Measurements from ENCODE around the gene LYAR.

The LYAR gene

DNA sequence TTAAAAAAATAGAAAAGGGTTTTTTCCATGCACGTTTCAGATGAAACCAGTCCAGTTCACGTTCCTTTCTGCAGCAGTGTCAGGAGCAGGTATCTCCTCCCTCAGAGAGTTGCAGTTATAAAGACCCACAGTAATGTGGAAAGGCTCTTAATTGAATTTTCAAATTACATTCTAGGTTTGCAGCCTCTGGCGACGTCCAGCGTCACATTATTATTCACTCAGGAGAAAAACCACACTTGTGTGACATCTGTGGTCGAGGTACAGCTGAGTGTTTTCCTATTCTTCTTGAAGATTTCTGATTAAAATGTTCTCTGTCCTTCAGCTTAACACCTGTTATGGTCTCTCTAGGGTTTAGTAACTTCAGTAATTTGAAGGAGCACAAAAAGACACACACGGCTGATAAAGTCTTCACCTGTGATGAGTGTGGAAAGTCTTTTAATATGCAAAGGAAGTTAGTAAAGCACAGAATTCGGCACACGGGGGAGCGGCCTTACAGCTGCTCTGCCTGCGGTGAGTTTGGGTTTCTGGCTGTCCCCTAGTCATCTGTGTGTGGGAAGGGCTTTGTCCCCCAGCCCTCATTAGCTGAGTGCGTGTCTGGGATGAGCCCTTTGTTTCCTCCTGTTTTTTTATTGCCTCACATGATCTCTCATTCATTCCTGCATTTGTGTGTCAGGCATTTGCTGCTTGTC is 25.7 kb upstream of the LYAR start:
- no peak for DNase-seq

DNA sequence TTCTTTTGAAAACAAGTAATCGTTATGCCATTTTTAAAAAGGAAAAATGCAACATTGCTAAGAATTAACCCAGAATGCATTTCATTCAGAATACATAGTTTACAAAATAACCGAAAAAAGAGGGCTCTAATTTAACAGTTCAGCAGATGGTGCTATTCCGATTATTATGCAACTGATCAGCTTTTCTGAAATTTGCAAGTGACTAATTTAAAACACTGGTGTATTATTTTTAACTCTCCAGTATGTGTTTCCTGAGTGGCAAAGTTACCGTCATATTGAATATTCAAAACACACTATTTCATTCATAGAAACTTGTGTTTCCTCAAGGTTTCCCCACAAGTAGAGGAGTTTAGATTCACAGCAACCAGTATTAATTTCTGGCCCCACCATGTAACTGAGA is 21.2 kb upstream of the LYAR start:
- DNase-seq, result no peak

DNA sequence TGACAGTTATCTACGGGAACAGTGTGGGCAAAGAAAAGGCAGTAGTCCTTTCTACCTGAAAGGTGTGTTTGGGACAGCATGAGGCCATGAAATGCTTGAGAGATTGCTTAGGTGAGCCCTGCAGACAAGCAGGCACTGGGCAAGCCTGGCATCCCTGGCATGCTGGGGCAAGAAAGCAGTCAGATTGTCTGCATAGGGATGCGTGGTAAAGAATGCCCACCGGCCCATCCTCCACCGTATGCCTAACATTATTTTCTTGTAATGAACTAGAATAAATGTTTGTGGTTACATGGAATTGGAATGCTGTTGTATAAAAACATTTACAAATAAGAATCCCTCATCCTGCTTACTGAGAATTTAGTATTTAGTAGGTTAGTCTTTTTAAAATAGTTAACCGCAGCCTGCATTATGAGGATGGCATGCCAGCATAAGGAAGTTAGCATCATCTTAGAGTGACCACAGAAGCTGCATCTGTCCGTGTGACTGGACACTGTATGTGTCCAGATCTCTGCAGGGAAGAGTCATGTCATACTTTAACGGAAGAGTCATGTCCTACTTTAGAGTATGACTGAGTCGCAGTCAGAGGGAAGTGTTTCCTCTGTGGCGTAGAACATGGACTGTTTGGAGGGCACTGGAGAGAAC is 19.0 kb upstream of the LYAR start:
- DNase-seq, result no peak

DNA sequence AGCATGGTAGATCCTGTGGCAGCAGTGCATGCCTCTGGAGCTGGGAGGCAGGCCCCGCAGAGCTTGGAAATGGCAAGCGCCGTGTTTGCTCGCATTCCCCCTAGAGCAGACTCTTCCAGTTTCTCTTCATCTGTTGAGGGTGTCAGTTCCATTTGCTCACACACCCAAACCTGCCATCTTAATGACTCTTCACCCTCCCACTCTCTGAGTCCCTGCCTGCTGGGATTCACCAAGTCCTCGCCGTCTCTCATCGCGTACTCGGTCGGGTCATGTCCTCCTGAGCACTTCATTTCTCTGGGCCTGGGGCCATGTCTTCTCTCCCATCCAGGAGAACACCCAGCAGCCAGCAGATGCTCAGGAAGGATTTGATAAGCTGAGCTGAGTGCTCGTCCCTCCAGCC is 17.0 kb upstream of the LYAR start:
- no peak for DNase-seq

DNA sequence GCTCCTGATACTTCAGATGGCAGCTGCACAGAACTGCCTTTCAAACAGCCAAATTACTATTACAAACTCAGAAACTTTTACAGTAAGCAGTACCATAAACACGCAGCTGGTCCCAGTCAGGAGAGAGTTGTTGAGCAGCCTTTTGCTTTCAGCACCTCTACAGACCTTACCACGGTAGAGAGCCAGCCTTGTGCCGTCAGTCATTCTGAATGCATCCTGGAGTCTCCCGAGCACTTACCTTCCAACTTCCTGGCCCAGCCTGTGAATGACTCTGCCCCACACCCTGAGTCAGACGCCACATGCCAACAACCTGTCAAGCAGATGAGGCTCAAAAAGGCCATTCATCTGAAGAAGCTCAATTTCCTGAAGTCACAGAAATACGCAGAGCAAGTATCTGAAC is 12.5 kb upstream of the LYAR start:
- DNase-seq, result no peak

DNA sequence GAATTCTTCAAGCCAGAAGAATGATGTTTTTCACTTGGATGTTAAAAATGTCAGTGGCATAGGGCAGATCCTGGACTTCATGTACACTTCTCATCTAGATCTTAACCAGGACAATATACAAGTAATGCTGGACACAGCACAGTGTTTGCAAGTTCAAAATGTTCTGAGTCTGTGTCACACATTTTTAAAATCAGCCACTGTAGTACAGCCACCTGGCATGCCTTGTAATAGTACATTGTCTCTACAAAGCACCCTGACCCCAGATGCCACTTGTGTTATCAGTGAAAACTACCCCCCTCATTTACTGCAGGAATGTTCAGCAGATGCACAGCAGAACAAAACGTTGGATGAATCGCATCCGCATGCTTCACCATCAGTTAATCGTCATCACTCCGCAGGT is 12.0 kb upstream of the LYAR start:
- DNase-seq, result no peak

DNA sequence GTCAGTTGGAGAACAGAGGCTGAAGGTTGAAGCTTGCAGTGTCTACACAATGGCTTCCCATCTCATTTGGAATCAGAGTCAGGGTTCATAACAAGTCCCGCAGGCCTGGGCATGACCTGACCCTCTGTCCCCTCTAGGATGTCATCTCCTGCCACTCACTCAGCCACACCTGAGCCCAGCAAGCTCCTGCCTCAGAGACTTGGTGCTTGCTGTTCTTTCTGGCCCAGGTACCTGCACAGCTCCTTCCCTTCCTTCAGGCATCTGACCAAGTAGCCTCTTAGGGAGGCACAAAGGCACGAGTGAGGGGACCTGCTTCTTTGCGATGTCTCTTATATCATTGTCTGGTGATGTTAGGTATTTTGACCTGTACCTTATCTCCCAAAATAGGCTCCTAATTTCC is 9.1 kb upstream of the LYAR start:
- no peak for DNase-seq

DNA sequence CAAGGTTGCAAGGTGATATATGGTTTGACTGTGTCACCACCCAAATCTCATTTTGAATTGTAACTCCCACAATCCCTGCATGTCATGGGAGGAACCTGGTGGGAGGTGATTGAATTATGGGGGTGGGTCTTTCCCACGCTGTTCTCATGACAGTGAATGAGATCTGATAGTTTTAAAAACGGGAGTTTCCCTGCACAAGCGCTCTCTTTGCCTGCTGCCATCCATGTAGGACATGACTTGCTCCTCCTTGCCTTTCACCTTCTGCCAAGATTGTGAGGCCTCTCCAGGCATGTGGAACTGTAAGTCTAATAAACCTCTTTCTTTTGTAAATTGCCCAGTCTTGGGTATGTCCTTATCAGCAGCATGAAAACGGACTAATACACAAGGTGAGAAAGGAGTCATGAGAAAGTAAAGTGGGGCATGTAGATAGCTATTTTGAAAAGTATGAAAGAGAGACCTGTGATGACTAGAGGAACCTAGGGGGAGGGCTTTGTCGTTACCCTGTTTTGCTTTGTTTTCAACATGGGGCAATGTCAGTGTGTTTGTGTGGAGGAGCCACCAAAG is 6.4 kb upstream of the LYAR start:
- DNase-seq, result no peak

DNA sequence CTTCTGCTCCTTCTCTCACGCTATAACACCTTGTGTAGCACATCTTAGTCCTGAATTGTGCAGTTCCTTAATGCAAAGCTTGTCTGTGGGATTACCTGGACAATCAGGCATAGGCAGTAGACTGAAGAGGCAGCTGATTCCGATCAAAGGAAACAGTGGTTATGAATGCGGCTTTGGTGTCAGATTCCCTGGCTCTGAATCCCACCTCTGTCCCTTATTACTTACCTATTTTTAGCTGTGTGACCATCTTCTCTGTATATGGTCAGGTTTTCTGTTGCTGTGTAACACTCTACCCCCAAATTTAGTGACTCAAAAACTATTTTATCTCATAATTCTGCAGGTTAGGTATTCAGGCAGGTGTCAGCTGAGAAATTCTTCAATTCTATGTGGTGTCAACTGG is 3.3 kb upstream of the LYAR start:
- DNase-seq, result no peak

DNA sequence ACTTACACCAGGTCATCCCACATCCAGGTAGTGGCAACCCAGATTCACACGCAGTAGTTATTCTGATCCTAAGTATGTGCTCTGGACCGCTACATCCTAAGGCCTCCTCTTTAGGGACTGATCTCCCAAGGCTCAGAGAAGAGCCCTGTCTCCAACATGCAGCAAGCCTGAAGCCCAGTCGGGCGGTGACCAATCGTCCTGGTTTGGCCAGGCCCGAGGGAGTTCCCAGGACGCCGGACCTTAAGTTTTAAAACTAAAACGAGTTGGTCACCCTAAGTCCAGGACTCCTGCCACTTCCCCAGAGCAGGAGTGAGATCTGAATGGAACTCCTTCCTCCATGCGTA is 385 bp downstream of the LYAR start:
- no peak for DNase-seq

DNA sequence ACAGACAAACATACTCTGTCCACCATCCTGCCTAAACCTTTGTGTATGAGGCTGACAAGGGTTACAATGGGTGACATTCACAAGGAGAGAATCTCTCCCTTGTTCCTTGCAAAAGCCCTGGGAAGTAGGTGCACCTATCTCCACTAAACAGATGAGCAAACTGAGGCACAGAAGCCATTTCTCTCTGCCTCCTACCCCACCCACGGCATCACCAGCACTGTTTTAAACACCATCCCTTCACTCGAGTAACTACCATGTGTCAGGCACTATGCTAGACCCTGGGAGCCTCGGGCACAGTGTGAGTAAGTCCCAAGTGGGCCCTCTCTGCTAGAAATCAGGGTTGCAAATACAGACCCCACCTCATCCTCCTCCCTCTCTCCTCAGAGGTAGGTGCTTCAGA is 899 bp downstream of the LYAR start:
- no peak for DNase-seq

DNA sequence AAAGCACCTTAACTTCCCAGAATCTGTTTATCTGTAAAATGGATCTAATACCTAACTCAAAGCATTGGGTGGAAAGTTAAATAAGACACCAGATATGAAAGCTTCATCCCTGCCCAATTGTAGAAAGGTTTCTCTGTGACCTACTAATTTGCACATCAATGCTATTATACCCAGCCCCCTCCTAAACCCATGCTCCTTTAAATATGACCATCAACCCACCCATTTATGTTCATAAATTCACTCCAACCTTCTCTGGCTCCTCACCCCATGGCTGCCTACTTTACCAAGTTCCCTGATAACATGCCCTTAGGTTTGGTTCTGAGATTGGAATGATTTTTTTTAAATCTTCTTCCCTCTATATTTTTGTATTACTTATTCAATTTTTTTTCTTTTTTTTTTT is 1.9 kb downstream of the LYAR start:
- DNase-seq, result no peak

DNA sequence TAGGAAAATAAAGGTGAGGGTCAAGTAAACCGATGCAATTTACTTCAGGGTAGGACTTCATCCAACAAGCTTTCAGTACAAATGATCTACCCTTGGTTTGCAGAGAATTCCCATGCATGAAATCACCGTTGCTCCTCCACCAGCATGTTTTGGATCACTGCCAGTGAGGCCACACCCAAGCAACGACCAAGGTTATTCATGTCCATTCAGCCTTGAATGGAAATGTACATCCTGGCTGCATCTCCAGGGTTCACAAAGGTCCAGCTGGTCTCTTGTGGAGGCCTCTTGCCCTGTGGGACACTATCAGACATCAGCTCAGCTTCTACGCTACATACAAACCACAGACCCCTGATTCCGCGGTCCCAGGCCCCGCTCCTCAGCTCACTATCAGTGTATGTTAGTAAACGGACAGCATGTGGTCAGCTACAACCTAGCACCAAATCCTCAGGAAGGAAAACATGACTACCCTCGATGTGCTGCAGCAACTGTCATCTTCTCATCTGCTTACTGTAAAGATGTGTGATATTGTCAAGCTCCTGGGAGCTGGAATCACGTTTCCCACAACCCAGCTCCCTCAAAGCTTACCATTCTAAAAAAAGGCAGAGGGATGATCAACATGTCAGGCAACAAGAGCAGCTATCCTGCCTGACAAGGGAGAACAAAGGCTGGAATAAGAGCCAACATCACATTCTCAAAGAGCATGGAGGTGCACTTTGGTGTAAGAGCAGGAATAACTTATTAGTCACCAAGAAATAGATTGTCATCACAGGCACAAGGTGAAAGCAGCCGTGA is 4.9 kb downstream of the LYAR start:
- no peak for DNase-seq

DNA sequence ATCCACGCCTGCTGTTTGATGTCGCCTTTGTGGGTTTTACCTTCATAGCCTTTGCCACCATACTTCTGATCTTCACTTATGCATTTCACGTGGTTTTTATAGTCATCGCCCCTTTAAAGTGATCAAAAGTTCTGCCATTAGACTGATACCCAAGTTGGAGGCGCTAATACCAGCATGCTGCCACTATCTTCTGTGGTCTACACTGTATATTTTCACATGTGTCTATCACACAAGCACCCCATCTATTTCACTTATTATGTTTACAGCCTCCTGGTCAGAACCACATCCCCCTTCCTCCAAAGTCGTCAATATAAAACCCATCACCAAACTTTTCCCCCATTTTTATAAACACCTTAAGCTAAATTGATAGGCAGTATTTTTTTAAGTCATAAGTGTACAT is 8.2 kb downstream of the LYAR start:
- DNase-seq, result no peak

DNA sequence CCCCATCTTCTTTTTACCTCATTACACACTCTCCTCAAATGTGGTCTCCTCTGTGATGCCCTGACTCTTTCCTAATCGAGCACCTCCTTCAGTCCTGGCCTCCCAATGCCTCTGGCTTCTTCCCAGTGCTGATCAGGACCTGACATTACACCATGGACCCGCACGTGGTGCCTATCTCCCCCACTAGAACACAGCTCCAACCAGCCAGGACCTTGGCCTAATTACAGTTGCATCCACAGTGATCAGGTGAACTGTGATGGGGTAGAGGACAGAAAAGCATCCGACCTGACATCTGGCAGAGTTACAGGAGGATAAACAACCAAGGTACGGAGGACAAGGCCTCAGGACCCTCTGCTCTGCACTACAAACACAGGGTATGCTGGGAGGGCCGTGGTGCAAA is 12.4 kb downstream of the LYAR start:
- DNase-seq, result no peak

DNA sequence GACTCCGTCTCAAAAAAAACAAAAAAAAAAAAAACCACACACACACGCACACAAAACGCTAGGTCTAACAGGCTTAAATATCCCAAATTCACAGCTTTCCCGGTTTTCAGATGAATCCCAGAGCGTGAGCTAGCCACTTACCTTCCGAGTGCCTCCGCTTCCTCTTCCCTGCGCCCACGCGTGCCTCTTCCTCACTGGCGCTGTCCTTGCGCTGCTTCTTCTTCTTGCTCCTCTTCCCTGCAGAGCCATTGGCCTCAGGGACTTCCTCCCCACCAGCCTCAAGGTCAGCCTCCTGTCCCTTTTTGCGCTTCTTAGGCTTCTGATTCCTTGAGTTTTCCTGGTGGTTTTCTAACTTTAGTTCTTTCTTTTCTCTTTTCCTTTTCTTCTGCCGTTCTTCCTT is 15.7 kb downstream of the LYAR start:
- no peak for DNase-seq

DNA sequence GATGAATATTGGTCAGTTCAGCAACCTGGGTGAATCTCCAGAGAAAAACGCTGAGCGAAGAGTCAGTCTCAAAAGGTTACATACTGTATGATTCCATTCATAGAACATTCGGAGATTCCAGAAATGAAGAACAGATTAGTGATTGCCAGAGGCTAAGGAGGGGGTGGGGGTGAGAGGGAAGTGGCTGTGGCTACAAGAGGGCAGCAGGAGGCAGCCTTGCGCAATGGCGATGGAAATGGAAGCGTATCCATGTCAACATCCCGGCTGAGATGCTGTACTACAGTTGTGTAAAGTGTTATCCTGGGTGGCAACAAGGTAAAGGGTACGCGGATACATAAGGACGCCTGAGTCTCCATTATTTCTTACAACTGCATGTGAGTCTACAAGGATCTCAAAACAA is 18.0 kb downstream of the LYAR start:
- DNase-seq, result no peak

DNA sequence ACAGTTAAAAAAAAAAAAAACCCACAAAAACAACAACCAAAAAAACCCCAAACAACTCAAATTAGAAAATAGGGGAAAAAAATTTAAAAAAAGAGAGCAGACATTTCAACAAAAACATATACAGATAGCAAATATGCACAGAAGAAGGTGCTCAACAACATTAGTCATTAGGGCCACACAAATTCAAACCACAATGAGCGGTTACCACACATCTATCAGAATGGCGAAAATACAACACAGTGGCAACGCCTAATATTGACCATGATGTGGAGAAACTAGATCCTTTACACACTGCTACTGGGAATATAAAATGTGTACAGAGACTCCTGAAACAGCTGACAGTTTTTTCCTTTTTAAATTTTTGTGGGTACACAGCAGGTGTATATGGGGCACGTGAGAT is 19.4 kb downstream of the LYAR start:
- DNase-seq, result no peak

DNA sequence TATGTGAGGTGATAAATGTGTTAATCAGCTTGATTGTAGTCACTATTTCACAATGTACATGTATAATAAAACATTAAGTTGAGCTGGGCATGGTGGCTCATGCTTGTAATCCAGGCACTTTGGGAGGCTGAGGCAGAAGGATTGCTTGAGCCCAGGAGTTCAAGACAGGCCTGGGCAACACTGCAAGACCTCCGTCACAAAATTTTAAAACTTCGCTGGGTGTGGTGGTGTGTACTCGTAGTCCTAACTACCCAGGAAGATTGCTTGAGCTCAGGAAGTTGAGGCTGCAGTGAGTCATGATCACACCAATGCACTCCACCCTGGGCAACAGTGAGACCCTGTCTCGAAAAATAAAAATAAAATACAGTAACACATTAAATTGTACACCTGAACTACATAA is 20.1 kb downstream of the LYAR start:
- no peak for DNase-seq

DNA sequence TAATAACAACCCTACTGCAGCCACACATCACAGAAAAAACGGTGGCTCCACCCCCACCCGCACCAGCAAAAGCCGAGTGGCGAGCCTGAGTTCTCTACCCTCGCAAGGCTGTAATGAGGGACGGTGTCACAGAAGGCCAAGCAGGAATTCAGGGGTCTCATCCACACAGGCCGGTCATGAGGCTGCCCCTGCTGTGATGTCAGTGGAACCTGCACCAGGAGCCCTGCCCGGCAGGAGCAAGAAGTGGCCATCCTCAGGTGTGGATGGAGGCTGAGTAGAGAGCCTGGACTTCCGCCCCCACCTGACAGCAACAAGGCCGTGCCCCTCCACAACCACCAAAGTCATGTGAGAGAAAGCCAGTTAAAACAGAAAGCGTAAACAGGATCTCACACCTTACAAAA is 20.6 kb downstream of the LYAR start:
- DNase-seq, result no peak

DNA sequence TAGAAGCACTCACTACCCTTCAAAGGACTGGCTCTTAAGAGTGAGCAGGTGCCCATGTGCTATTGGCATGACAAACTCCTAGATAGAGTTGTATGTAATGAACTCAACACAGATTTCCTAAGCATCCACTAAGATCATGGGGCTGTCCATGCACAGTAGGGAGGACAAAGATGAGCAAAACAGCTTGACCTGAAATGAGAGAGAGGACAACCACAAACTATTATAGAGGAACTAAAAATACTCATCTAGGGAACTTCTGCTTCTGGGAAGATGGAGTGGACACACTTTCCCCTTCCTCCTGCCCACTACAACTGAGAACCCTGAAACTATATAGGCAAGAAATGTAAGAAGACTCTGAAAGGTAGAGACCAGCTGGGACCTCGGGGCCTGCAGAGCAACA is 21.2 kb downstream of the LYAR start:
- DNase-seq, result no peak

DNA sequence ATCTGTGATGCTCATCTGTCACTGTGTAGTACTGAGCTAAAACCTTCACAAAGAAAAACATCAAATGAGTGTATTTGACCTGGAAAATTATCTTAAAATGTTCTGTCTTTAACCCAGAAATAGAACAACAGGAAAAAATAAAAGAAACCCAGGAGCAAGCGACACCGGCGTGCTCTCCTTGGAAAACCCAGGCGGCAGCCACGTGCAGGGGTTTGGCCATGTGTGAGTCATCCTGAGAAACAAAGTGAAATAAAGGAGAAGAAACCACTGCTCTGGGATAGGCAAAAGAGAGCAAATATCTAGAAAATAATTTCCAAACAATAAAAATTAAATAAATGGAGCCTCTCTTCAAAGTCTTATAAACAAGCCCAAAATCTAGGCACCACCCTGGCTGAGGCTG is 22.0 kb downstream of the LYAR start:
- DNase-seq, result no peak

DNA sequence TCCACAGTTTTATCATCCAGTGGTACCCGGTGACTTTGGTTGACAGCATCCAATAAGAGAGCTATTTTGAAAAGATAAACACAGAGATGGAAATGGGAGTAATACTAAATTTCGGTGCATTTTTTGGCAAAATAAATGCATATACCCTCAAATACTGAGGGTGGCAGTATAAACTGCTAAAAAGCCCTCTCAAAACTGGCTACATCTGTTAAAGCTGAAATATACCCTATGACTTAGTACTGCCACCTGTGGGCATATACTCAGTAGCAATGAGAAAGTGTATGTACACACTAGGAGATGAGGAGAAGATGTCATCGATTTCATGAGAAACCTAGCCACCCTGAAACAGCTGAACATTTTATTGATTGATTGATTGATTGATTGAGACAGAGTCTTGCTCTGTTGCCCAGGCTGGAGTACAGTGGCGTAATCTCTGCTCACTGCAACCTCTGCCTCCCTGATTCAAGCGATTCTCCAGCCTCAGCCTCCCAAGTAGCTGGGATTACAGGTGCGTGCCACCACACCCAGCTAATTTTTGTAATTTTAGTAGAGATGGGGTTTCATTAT is 29.7 kb downstream of the LYAR start:
- DNase-seq, result no peak

All from NCI-H510A (cell line).